Astrocyte of the spinal cord (primary cell): ENCODE data around the gene ABCC10.
A peak's percentile ranks its signal among the peaks of the same experiment; 100 is the strongest.

Experiments used
- DNase-seq: peaks from one replicate; pipeline ENCODE4 v3.0.0; 2011; ENCODE audit warnings: low read depth, low spot score
- H3K4me3 ChIP-seq: 2 replicates; pipeline ENCODE4 v1.5.1; 2011; ENCODE audit warnings: low read depth, mild to moderate bottlenecking, low read length, moderate library complexity
- in situ Hi-C: cut with HindIII; loops from 2 replicates; pipeline ENCODE4 v1.10.0; 2017; ENCODE audit warnings: low sequenced_read_pairs
- TF ChIP-seq, protein P1 (sequence below): IDR thresholded peaks from 2 replicates; pipeline ENCODE4 v1.5.1; 2012; ENCODE audit warnings: low read depth, mild to moderate bottlenecking, low read length, inconsistent platforms

ABCC10 gene

DNA sequence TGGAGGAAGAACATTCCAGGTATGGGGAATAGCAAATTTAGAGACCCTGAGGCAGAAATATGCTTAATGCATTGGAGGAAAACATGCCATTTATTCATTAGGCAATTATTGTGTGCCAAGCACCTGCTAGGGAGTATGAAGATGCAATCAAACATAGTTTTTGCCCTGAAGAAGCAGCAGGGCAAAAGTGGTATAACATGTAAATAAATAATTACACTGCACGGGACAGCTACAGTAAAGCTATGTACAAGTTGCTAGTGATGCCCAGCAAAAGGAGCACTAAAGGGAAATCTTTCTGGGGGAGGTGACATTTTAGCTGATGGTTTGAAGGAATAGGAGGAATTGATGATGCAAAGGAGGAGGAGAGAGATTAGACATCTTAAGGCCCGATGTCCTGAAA is 49.4 kb downstream of the ABCC10 start:
- TF ChIP-seq, protein P1, sequence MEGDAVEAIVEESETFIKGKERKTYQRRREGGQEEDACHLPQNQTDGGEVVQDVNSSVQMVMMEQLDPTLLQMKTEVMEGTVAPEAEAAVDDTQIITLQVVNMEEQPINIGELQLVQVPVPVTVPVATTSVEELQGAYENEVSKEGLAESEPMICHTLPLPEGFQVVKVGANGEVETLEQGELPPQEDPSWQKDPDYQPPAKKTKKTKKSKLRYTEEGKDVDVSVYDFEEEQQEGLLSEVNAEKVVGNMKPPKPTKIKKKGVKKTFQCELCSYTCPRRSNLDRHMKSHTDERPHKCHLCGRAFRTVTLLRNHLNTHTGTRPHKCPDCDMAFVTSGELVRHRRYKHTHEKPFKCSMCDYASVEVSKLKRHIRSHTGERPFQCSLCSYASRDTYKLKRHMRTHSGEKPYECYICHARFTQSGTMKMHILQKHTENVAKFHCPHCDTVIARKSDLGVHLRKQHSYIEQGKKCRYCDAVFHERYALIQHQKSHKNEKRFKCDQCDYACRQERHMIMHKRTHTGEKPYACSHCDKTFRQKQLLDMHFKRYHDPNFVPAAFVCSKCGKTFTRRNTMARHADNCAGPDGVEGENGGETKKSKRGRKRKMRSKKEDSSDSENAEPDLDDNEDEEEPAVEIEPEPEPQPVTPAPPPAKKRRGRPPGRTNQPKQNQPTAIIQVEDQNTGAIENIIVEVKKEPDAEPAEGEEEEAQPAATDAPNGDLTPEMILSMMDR, result no peak
- DNase-seq, result no peak
- peak overlapping the region; percentile 76 for H3K4me3 ChIP-seq
- in situ Hi-C loops, result no loop called here

DNA sequence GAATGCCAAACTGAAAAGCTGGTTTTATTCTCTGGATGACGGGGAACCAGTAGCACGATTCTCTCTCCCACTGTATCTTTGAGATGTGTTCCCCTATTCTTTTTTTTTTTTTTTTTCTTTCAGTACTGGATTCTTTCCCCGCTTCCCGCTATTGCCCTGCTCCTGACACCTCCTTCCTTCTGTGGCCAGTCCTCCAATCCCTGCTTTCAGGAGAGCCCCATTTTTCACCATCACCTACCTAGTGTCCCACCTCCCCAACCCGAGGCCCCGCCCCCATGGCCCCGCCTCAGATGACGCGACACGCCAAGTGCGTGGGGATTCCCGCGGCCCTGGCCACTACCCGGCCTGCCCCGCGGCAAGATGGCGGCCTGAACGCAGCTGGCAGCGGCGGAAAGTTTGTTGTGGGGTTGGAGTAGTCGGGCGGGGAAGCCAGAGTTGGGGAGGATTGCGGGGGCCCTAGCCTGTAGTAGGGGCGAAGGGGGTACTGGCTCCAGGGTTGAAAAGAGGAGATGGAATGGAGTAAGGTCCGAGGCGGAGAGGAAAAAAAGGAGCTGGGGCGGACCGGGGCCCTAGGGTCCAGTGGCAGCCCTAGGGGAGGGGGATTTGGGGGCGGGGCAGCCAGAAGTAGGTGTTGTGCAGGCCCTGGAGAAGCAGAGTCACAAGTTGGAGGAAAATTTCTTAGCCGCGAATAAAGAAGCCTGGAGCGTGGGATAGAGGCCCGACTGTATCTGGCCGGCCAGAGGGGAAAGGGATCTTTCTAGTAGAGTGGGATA is 50.1 kb downstream of the ABCC10 start, which contains the start of gene TJAP1:
Gene TJAP1 (plus strand): TSS at position 336 of the 773 bp plus-strand sequence. CDS start 21,432 bp downstream, outside the sequence.
- TF ChIP-seq, protein P1, result no peak
- peak; percentile 90 for DNase-seq
- in situ Hi-C loops, result no loop called here

DNA sequence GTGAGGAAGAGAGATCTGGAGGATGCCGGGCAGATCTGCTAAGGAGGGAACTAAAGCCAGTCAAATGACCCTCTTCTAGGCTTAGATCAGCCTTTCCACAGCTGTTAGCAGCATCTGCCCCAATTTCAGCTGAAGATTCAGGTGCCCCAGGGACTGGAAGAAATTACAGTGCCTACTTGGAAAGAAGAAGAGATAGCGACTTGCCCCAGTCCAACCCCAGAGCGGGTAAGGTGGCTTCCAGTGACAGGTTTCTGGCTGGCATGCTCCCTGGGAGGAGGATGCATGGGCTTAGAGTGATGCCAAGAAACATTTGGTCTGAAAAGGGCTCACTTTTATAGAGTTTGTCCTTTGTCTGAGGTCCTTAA is 50.6 kb downstream of the ABCC10 start:
- no peak for DNase-seq
- TF ChIP-seq, protein P1, result no peak
- in situ Hi-C loops, result no loop called here
- peak overlapping the region; percentile 76 for H3K4me3 ChIP-seq

More for the DNA sequence above, 50.1 kb downstream of the ABCC10 start, which contains the start of gene TJAP1:
- peak within 1 kb of the TSS; percentile 76 for H3K4me3 ChIP-seq

DNA sequence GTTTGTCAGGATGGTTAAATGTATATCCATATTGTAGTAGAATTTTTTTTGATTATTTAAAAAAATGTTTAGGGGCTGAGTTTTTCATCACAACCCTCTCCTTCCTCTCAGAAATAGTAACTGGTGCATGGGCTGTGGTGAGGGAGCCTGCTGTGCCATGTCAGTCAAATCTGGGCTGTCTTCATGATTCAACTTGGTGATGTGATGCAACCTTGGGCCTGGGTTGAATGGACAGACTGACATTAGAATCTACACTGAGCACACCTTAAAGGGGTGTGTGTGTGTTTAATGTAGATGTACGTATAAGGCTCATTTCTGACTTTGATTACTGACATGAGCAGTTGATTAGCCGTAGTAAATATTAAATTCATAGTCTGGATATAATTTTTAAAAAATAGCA is 53.7 kb downstream of the ABCC10 start:
- H3K4me3 ChIP-seq, result no peak overlapping the region
- no peak for DNase-seq
- TF ChIP-seq, protein P1, result no peak
- in situ Hi-C loops, result no loop called here

DNA sequence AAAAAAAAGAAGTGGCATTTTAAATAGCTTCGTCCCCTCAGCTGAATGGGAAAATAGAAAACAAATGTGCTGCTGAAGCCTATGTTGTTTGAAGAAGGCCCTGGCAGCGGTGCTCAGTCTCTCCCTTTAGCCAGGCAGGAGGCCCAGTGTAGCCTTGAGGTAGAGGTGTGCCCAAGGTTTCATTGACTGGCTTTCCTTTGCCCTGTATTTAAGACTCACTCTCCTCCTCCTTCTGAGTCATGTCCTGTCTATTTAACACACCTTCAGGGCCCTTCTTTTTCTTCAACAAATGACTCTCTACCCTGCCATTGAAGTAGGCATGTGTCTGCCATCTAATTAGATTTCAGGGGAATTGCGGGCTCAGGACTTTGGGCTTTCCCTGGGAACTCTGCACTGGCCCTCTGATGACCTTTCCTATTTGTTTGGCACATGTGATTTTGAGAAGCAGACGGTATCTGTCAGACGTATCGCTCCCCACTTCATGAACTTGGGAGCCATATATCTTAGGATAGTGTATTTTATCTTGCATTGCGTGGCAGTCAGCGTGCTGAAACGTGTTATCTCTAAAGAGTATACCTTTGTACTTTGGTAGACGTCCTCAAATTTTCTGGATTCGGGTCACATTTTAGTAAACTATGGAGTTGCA is 54.4 kb downstream of the ABCC10 start:
- no peak for DNase-seq
- H3K4me3 ChIP-seq, result no peak overlapping the region
- TF ChIP-seq, protein P1, result no peak
- in situ Hi-C loops, result no loop called here

DNA sequence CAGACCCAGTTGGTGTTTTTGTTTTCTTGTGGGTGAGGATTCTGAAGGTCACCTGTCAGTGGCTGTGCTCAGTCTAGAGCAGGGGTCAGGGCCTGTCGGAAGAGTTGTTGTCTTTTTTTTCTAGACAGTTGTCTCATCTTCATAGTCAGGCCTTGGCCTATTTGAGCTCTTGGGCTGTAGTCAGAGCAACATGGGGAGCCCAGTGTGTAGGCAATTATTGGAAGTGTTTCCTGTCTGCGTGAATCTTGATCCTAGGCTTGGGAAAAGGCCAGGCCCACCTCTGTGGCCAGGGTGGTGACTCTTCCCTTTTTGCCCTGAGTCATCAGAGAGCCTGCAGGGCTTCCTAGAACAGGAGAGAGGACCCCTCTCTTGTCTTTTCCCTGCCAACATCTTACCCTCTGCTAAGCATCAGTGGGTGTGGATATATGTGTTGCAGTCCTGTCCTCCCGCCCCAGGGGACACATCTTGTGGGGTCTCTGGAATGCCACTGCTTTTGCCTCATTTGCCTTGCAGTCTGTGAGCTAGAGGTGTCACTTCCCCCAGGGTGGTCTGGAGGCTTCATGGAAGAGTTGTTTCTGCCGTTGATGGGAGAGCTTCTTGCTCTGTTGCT is 61.4 kb downstream of the ABCC10 start:
- DNase-seq, result peak; percentile 38
- in situ Hi-C loops, result no loop called here
- TF ChIP-seq, protein P1, result no peak
- no peak overlapping the region for H3K4me3 ChIP-seq
